Activated CD4-positive, CD25-positive, alpha-beta regulatory T cell treated with anti-CD3 and anti-CD28 coated beads, Interleukin-2, amount 50 U/mL, for 16 hours (primary cell): ENCODE measurements around the gene TBRG4.
"Not testable (repeated sequence)": the region's sequence is repeated elsewhere in the genome, so short reads cannot be mapped to it uniquely, and the experiment has no call there.

Experiments
- DNase-seq: peaks from one replicate; pipeline ENCODE4 v3.0.0-alpha.2; 2020; ENCODE audit warnings: low read depth, low spot score

The TBRG4 gene

DNA sequence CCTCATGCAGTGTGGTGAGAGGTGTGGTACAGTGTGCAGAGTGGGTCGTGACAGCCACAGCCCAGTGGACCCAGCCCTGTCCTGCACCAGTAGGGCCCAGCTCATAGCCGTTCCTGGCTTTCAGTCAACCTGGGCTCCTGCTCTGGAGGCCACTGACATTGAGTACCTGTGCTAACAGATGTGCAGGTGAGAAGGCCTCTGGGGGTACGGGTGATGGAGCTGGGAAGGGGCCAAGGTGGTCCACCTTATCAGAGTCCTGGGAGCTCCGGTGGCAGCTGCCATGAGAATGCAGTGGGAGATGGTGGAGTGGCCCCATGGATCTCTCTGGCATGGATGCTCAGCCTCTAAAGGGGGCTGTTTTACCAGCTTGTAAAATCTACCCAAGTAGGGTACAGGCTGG lies 6.1 kb upstream of the TBRG4 start:
- no peak for DNase-seq

DNA sequence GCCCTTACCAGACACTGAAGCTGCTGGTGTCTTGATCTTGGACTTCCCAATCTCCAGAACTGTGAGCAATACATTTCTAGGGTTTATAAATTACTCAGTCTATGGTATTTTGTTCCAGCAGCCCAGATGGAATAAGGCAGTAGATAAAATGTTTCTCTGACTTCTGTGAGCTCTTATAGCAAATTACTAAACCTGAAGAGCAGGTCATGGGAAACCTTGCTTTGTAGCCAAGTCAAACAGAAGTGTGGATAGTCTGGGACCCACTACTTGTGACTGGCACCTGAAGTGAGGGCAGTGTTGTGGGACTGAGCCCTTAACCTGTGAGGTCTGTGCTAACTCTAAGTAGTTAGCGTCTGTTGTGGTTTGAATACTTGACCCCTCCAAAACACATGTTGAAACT lies 4.6 kb upstream of the TBRG4 start:
- no peak for DNase-seq

DNA sequence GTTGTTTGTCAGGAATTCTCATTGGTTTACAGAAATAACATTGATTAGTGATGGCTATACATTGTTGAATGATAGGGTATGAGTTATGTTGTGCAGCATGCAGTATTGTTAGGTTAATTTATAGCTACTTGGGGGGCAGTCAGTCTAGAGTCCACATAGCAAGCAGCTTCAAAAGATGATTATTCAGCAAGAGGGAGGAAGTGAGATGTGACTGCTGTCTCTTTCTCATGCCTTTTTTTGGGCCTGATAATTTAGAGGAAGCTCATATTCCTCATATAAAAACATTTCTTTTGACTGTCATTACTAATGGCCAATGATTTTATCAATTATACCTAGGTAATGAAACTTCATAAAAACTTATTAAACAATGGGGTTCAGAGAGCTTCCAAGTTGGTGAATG lies 3.4 kb upstream of the TBRG4 start:
- no peak for DNase-seq

DNA sequence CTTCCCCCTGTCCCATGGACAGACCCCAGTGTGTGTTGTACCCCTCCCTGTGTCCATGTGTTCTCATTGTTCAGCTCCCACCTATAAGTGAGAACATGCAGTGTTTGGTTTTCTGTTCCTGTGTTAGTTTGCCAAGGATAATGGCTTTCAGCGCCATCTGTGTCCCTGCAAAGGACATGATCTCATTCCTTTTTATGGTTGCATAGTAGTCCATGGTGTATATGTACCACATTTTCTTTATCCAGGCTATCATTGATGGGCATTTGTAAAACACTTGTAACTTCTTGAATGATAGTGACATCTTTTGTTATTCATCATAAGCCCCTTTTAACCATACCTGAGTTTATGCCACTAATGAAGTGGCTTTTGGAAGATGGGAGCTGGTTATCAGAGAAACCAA lies 2.8 kb upstream of the TBRG4 start:
- not testable (repeated sequence) for DNase-seq

DNA sequence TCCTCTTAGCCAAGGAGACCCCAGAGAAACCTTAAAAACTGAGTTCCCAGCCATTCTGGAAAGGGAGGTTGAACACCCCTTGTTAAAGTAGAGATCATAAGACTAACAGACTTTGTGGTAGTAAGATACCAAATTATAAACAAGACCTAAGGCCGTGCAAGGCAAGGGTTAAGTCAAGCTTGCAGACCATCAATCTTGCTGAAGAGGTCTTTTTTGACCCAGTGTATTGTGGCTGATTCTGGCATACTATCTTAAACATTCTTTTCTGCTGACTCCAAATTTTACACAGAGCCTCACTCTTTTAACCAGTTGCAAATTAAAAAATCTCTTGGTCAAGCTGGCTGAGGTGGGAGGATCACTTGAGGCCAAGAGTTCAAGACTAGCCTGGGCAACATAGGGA lies 1.2 kb upstream of the TBRG4 start:
- DNase-seq = no peak

DNA sequence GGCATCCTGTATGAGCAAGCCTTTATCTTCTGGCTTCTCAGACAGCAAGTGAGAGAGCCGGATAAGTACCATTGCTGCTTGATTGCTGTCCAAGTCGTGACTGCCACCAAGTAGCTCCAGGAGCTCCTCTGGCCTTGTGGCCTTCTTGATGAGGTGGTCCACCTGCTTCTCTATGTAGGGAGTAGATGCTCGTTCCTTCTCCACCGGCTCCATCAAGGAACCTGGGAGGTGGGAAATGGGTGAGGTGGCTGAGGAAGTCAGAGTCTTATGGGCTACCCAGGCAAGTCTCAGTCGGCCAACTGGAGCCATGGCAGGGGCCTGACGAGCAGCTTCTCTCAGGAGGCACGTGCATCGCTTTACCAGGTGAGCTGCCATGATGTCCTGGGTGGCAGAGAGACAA lies 2.6 kb downstream of the TBRG4 start:
- no peak for DNase-seq

DNA sequence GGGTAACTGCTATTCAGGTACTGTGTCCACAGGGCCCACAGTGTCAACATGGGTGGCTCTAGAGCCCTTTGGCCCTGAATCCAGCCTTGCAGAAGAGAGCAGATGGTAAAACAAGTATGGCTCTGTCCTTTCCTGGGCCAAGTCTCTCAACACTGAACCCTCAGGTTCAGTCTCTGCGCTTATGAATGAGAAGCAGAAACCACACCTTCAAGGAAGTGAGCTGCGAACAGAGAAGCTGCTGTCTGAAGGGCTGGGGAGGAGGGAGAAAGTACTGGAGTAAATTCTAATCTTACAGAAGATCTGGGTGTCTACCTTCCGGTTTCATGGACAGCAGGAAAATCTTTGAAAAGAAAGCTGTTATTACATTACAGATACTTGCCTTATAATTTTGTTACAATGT lies 4.1 kb downstream of the TBRG4 start:
- no peak for DNase-seq

DNA sequence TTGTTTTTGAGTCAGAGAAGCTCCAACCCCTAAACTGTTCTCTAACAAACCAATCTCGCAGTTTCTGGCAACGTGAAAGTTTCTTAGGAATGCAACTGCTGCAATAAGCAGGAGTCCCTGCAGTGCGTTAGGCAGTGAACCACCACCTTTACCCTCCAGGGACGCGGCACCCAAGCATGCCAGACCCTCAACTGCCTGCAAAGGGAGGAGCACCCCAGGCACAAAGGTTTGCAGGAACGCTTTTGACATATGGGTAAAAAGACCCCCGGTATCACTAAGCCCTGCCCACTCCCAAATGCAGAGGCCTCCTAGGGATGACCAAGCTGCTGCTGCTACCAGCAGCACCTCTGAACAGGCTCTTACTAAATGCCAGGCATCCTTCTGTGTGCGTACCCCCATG lies 4.7 kb downstream of the TBRG4 start:
- DNase-seq = no peak

DNA sequence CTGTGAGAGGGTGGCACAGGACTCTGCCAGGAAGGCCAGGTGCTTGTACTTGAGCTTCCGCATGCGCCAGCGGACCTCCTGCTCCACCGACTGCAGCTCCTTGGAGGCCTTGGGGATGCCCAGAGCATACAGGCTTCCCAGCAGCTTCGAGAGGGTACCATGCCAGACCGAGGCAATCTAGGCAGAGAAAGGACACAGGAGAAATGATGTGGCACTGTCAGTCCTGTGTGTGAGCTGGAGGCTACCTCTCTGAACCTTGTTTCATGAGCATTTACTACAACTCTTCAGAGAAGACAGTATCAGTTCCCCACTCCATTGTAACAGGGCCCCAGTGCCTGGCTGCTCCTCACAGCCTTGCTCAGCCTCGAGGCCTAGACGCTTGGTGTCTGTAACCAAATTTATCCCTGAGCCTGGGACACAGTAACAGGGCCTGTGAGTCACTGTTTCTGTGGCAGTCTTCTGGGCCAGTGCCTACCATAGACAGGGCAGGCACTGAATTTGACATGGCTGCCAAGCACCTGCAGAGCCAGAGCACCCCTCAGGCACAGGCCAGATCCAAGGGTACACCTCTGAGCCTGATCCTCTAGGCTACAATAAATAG lies 5.8 kb downstream of the TBRG4 start:
- DNase-seq = no peak

DNA sequence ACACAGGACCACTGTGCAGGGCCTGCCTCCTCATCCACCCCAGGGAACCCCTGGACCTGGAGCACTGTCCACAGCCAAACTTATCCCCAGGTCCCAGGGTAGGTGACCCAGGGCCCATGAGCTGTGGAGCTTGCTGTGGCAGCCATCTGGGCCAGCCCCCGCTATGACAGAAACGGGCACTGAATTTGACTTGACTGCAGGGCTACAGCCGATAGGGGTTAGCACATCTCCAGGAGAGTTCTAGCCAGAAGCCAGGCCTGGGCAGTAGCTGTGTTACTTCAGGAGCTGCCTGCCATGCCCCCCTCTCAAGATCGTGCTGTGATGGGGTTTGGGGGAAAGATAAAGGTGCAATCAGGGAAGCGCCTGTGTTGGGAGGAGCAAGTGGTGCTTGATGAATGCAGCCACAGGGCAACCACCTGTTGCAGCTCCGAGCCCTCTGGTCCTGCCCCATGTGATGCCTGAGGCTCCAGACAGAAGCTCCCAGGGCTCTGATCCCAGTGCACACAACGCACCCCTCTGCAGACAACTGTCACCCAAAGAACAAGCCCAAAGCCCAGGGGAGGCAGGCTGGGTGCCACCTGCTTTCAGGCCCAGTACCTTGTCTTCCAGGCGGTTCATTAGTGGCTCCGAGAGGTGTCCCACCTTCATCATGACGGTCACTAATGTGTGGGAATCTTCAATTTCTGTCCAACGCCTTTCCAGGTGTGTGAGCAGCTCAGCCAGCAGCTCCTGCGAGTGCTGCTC lies 6.5 kb downstream of the TBRG4 start:
- DNase-seq = no peak

DNA sequence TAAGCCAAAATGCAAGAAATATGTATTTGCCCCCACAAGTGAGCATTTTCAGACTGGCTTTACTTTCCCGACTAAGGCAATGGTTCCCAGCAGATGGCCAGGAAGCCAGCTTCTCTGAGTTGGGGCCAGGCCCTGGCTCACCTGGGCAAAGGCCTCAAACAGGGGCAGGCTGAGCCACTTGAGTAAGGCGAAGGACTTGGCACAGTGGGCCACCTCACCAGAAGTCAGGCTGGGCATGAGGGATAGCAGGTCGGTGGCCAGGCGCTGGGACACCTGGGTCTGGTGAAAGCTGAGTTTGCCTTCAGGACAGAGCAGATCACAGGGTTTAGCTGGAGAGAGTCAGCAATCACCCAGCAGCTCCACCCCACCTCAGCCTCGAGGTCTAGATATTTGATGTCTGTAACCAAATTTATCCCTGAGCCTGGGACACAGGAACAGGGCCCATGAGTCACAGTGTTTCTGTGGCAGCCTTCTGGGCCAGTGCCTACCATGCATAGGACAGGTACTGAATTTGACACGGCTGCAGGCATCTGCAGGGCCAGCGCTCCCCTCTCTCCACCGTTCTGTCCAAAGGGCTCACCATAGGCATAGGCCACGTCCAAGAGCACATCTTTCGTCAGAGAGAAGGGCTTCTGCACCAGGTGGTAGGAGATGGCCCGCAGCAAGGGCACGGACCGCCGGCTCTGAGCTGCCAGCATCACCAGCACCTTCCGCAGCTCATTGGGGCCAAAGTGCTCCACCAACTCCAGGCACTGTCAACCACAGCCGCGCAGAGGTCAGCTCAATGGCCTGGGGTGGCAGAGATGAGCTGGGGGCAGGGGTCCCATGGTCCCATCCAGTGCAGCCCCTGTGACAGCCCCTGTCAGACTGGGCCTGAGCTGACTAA lies 7.3 kb downstream of the TBRG4 start:
- DNase-seq = no peak

DNA sequence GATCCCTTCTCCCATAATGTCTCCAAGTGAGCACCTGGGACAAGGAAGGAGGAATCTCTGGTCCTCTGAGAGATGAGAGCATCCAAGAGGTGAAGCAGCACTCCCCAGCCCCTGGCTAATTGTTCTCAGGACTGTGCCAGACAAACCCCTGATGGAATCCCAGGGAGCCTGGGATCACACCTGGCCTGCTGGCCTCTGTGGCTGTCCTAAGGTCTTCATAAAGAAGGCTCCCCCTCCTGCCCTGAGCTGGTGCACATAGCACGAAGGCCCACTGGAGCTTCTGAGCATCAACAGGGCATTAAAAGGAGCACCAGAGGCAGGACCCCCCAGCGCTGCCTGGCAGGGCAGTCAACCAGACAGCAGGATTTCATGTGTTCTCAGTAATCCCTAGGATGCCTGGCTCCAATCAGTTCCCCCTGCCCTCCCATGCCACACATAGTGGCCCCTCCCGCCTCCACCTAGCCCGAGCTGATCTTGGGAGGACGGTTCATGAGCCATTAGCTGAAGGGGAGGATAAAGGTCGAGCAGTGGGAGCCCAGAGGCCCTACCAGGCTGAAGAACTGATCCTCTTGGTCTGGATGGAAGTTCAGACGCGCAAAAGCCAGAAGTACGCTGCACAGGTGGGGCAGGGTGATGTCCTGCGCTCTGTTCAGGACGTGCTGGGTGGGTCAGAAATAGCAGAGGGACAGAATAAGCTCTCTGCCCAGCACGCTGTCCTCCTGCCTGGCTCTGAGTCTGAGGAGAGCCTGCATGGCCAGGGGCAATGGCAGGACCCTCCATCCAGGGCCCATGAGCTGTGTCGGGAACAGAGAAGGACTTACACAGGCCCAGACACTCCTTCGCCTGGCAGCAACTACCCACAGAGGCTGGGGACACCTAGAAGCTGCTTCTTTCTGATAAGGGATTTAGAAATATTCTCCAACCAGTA lies 8.4 kb downstream of the TBRG4 start:
- DNase-seq = no peak

DNA sequence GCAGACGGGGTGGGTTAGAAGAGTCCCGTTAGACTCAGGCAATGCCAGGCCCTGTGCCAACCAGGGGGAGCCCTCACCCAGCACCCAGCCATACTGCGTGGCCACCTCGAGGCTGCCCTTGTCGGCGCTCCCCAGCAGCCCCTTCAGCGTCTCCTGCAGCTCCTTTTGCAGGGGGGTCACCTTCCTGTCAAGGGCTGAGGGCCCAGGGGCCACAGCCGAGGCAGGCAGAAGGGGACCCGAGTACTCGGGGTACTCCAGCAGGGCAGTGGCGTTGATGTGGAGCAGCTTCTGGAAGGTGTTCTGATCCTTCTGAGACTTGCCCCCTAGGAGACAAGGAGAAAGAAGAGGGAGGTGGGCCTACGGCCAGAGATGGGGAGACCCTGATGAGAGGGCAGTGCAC lies 9.7 kb downstream of the TBRG4 start:
- DNase-seq = no peak

DNA sequence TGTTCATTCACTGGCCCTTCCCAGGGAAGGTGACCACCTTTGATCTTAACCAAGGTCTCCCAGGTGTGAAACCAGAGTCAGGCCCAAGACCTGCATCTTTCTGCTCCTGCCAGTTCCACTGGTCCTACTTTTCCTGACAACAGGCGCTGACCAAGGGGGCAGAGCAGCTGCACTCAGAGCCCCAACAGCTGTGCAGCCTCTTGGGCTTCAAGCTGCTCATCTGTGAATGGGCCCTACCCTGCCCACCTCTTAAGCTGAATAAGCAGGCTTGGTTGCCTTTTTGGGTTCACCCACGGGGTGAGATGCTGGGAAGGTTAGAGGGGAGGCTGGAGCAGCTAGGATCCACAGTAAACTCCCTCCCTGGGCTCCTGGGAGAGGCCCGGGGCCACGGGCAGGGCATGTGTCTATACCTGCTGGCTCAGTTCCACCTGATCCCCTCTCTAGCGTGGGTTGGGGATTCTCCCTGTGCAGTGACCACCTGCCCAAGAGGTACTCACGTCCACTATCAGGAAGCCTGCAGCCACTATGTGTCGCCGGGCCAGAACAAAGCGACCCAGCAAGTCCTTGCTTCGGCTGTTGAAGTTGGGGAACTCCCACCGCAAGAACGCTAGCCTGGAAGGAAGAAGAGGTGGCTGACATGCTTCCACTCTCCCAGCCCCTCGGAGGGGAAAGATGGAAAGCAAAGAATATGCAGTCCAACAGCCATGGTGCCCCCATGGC lies 10.6 kb downstream of the TBRG4 start:
- DNase-seq = no peak

DNA sequence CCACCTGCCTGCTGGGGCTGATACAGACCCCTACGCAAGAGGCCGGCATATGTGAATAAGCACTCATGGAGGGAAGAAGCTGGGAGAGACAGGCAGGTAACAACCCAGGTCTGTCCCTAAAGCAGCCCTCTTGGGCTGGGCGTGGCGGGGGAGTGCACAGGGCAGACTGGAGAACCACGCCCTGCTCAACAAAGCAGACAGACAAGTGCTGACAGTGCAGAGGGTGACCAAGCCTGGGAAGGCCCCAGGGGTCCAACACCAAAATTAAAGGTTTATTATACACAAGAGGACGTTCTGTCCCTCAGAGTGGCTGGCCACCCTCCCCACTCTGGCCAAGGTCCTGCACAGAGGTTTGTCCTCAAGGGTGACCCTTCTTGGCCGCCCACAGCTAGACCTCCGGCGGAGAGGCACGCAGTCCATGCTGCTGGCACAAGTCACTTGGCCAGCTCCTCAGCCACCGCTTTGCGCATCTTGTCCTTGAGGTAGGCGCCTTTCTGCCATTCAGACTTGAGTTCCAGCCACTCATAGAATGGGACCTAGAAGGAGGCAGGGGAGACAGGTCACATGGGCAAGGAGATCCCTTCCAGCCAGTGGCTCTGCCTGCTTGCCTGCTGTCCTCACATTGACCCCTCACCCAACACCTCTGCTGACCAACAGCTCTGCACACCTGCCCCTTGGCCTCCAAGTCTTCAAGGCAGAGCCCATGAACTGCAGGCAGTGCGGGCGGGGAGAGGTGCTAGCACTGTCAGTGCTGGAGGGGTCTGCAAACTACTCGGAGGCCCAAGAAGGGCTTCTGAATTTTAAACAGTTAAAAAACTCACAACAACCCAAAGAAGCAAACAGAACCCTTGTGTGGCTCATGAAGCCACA lies 11.4 kb downstream of the TBRG4 start:
- no peak for DNase-seq

DNA sequence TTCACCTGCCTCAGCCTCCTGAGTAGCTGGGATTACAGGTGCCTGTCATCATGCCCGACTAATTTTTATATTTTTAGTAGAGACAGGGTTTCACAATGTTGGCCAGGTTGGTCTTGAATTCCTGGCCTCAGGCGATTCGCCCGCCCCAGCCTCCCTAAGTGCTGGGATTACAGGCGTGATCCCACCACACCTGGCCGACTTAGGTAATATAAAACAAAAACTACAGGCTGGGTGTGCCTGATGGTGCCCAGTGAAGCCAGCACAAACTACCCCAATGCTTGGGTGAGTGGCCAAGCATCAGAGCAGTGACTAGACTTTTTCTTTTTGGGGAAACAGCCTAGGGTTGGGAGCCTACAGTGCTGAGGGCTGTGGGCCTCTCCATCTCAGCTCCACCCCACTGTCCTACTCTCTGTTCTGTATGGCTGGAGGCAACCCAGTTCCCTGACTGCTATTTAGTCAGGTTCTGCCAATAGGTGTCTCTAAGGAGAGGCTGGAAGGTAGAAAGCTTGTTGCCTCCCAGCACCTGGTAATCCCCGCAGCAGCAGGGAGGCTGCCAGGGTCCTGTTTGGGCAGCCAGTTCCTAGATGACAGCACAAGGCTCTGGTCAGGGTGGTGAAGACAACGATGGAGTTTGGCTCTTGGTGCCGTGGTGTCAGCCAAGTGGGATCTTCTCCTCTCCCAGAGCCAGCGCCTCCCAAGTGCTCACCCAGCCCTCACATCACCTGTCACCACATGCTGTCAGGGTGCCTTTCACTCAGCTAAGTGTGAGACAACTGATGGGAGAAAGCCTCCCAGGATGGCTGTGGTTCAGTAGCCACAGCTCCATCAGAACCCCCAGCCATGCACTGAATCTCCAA lies 12.3 kb downstream of the TBRG4 start:
- DNase-seq = no peak

DNA sequence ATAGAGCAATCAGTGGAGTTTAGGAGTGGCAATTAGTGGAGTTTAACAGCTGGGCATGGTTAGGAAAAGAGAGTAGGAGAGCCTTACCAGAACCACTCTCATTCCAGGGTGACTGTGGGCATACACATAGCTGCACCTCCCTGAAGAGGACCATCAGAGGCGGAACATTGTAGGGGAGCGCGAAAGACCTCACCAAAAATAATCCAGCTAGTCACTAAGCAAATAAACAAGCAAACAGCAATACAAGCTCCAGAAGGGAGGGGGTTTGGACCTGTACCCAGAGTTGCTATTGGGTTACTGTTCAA lies 18.6 kb downstream of the TBRG4 start:
- no peak for DNase-seq

DNA sequence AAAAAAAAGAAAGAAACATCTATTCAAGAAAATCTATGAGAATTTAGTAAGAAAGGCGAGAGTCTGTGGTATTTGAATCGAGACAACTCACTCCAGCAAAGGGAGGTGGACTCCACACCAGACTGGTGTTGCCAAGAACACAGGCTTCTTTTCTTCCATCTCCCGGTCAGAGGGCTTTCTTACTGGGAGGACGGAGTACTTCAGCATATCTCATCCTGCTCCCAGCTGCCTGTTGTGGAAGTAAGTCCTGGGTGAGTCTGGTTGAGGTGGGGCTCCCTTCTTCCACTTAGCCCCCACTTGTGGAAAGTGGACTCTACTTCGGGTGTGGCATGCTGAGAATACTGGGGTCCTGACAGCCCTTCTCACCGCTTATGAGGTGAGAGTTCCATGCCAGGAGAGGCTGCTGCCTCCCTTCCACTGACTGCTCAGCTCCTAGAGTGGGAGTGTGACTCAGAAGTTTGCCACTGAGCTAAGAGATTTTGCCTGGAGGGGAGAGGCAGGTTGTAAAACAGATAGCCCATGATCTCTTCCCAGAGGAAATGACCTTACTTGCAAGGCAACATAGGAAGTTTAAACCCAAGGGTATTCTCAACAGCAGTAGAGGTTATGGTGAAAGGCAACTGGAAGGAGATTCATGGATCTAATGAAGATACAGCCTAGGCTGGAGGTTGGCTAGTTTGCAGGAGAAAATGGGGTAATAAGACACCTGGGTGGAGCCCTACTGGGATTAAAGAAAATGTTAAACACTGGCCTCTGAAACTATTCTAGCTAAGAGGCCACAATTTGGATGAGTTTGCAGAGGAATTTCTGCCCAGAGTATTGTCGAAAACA lies 19.2 kb downstream of the TBRG4 start:
- DNase-seq = no peak
